NB4 (cell line): ENCODE measurements around the gene SMG1.
A peak's percentile ranks its signal among the peaks of the same experiment; 100 is the strongest.

Experiments used
- DNase-seq: peaks from one replicate; pipeline ENCODE4 v3.0.0; 2010; ENCODE audit warnings: low read depth
- H3K4me3 ChIP-seq: one replicate; pipeline ENCODE4 v1.5.1; 2011; ENCODE audit warnings: mild to moderate bottlenecking, low read depth, low read length, moderate library complexity
- MYC ChIP-seq: IDR thresholded peaks from 2 replicates; pipeline ENCODE4 v1.6.1; 2011; ENCODE audit warnings: low read depth, low read length
- POLR2A ChIP-seq: IDR thresholded peaks from 2 replicates; pipeline ENCODE4 v1.6.1; 2011; ENCODE audit warnings: mild to moderate bottlenecking; ENCODE audit not compliant: insufficient read length; ENCODE audit errors: extremely low read depth
- TF ChIP-seq, protein P1 (sequence below): IDR thresholded peaks from one replicate; pipeline ENCODE4 v1.5.1; 2012; ENCODE audit warnings: low read depth, low read length
- TF ChIP-seq, protein P2 (sequence below): IDR thresholded peaks from 2 replicates; pipeline ENCODE4 v1.6.1; 2011; ENCODE audit warnings: low read depth, low read length

The SMG1 gene

DNA sequence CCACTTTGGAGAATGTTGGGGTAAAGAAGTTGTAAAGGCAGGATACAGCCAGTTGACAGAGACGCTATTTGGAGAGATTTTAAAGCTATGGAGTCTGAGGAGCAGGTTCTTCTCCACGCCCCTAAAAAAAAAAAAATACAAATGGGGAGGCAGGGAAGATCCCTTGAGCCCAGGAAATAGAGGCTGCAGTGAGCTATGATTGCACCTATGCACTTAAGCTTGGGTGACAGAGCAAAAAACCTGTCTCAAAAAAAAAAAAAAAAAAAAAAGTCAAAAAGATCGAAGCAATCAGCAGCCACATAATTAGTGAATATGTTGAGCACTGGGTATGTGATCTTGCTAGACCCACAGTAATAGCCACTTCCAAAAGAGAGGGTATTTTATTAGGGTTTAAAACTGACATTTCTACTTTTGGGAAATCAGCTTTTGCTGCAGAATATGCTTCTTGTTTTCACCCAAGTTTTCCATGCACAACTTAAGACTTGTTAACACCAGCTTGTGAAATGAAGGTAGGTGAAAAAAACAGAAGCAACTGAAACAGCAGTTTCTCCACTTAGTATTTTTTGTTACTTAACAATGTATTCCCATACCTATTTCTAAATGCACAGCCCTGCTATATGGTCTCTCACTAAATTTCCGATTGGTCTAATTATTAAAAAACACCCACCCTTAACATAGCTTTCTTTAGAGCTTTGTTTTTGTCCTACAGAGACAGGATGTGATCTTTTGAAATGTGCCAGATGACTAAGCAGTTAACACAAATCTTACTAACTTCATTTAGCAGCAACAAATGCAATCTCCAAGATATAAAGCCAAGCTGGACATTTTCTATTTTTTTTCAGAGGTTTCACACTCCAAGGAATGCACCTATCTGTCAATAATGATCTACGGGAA is 122.4 kb downstream of the SMG1 start:
- peak; percentile 59 for DNase-seq
- 0 out of 2 replicates have a peak, but pooled peaks have one; percentile 9 for TF ChIP-seq MYC
- TF ChIP-seq, protein P1, sequence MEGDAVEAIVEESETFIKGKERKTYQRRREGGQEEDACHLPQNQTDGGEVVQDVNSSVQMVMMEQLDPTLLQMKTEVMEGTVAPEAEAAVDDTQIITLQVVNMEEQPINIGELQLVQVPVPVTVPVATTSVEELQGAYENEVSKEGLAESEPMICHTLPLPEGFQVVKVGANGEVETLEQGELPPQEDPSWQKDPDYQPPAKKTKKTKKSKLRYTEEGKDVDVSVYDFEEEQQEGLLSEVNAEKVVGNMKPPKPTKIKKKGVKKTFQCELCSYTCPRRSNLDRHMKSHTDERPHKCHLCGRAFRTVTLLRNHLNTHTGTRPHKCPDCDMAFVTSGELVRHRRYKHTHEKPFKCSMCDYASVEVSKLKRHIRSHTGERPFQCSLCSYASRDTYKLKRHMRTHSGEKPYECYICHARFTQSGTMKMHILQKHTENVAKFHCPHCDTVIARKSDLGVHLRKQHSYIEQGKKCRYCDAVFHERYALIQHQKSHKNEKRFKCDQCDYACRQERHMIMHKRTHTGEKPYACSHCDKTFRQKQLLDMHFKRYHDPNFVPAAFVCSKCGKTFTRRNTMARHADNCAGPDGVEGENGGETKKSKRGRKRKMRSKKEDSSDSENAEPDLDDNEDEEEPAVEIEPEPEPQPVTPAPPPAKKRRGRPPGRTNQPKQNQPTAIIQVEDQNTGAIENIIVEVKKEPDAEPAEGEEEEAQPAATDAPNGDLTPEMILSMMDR = no peak
- TF ChIP-seq, protein P2, sequence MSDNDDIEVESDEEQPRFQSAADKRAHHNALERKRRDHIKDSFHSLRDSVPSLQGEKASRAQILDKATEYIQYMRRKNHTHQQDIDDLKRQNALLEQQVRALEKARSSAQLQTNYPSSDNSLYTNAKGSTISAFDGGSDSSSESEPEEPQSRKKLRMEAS = no peak
- H3K4me3 ChIP-seq = no peak overlapping the region

DNA sequence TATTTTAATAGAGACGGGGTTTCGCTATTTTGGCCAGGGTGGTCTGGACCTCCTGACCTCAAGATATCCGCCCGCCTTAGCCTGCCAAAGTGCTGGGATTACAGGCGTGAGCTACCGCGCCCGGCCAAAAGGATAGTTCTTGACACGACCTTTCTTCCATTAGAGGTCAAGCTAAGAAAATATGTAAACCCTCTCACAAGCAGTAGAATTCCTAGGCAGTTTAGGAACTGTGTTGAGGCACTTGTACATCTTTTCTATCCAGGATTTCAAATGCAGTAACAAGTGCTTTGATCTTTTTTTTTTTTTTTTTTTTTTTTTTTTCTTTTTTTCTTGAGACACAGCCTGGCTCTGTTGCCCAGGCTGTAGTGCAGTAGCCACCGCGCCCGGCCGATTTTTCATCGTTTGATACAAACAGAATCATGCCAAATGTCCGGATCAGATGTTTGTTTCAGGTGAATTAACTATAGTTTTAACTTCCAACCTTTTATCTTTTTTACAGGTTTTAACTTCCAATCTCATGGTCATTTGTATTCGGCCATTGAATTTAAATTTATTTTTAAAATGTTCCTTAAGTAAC is 123.4 kb downstream of the SMG1 start:
- DNase-seq = no peak
- no peak overlapping the region for H3K4me3 ChIP-seq
- TF ChIP-seq POLR2A (no peak), MYC (no peak)

DNA sequence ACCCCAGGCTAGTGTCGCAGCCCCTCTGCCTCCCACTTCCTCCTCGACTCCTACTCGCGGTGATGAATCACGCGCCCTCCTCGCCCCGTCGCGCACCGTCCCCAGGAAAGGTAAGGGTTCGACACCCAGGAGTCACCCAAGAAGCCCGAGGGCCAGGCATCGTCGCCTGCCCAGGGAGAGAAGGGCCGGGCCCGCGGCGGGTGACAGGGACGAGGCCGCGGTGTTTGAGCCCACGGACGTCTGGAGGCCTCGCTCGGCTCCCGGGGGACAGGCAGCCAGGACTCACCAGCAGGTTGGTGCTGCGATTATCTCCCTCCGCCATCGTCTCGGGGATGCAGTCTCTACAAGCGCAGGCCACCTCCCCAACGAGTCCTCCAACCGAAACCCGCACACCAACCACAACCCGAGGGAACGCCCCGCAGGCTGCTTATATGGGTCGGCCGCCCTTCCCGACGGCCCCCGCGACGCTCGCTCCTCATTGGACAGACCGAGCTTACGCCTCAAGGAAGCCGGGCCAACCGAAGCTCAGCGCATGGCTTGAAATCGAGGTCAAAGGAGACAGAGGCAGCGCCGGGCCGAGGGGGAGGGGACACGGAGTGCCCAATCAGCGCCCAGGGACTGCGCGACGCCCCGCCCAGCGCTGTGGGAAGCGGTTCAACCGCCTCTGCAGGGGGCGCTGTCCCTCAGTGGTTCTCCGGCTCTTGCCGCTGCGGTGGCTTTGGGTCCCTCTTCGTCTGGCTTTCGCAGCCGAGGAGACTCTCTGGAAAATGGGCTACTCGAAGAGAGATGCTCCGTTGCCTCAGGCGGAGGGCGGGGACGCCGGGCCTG is 124.8 kb downstream of the SMG1 start, which contains the start of gene ARL6IP1:
Gene ARL6IP1, minus strand, starts transcription at position 405 of the 828 bp plus-strand sequence. Its CDS starts 83 bp downstream, at position 322.
- peak; percentile 99 for DNase-seq
- H3K4me3 ChIP-seq = peak within 1 kb of the TSS; percentile 96
- TF ChIP-seq MYC (0 out of 2 replicates have a peak, but pooled peaks have one; percentile 18), POLR2A (peak; percentile 98)
- TF ChIP-seq, protein P2 = peak; percentile 54; the same call in 1 of the 2 replicates
- TF ChIP-seq, protein P1 = peak; percentile 68

DNA sequence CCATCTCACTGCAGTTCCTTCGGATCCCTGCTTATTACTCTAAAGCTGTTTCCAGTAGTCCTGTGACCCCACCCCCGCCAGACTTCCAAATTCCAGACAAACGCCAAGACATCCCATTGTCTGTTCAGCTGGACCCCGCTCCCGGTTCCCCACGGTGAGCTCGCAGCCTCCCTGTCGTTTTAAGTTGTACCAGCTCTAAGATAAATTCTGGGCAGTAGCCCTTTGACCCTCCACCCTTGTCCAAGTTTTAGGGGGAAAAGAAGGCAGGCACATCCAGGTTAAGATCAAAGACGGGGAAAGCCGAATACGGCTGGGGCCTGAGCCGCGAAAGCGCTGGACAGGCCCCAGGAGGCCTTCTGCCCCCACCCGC is 125.4 kb downstream of the SMG1 start:
- H3K4me3 ChIP-seq = peak overlapping the region; percentile 96
- no peak for DNase-seq
- TF ChIP-seq MYC = no peak
- TF ChIP-seq, protein P2 = no peak
- TF ChIP-seq, protein P1 = no peak
- no peak for TF ChIP-seq POLR2A

DNA sequence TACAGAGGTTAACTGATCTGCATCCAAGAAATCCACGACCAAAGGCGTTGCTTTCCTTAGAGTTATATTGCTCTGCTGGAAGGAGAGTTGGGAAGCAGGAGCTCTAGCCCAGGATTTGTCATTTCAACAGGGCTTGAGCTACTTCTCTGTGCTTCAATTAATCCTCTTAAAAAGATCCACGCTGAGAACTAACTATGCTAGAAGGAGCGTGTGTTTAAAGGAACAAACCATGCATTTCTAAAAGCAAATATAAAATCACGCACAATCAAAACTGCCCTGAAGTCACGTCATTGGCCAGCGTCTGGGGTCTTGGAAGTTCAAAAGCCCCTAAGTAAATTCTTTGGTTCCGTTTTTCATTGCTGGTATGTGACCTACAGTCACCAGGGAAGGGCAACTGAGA is 125.9 kb downstream of the SMG1 start:
- TF ChIP-seq, protein P2 = no peak
- no peak for TF ChIP-seq POLR2A
- peak overlapping the region; percentile 96 for H3K4me3 ChIP-seq
- DNase-seq = peak; percentile 25

DNA sequence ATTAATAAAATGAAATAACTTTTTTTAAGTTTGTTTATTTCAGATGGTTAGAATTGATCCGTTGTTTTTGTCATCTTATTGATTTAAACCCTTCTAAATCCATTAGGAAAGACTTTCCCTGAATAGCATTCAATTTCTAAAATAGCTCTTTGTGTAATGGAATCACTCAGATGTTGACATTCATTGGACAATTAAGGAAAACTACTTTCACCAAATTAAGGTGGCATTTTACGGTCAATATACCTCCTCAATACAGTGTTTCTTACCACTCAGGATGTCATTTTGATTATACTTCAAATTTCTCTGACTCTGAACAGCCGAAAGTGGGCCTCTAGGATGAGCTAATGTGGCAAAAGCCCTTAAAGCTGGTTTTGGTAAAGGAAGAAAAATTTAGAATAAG is 126.7 kb downstream of the SMG1 start:
- TF ChIP-seq, protein P1 = no peak
- TF ChIP-seq, protein P2 = no peak
- TF ChIP-seq POLR2A (no peak), MYC (no peak)
- H3K4me3 ChIP-seq = peak overlapping the region; percentile 96
- no peak for DNase-seq
